GM18867 (cell line): ENCODE results near the gene PBXIP1.

ENCODE experiments used
- ATAC-seq: cut with Tn5 transposase; IDR thresholded peaks from one replicate; pipeline ENCODE4 v1.9.1; 2021; ENCODE audit warnings: mild to moderate bottlenecking, moderate library complexity; ENCODE audit not compliant: unreplicated experiment

The PBXIP1 gene

GRCh38 chr1:154973344-154974101 is 17.6 kb upstream of the PBXIP1 start:
- peak; percentile 14 for ATAC-seq

- ATAC-seq = no peak
These were observed 16.8 kb upstream of the PBXIP1 start for GRCh38 chr1:154972517-154973343.

DNA sequence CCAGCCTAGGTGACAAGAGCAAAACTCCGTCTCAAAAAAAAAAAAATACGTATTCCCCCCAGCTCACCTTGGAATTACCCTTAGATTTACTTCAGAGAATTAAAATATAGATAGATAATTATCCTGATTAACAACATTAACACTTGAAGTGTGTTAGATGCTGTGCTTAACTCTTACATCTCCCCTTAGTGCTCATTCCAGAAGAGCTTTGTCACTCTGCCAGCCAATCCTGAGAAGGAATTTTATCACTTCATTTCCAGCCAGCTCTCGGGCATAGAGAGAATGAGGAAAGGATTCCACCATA is 16.3 kb upstream of the PBXIP1 start:
- ATAC-seq = no peak

DNA sequence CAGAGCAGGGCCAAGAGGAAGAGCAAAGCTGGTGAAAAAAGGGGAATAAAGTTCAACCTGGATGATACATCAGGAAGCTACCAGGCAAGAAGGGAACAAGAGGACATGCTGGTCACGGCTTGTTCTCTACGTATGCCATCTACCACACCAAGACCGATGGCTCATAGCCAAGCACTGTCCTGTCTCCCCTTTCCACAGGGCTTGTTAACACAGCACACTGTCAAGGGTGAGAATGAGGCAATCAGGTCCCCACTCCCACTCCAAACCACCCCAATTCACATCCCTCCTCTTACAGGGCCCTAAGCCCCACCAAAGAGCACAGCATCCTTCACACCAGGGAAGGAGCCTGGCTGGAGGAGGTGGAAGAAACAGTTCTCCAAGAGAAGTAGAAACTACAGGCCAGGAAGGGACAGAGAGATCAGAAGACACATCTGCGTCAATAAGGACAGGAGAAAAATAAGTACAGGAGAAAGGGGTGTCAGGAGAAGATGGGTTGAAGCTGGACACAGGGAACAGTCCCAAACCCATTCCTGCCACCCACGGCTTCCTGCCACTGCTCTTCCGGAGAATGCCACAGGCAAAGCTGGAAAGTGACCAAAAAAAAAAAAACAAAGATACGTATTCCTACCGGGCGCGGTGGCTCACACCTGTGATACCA is 15.6 kb upstream of the PBXIP1 start:
- no peak for ATAC-seq

GRCh38 chr1:154970631-154971340 is 14.9 kb upstream of the PBXIP1 start, which contains the start of gene SHC1:
TSS of gene SHC1 (minus strand) at chr1:154970747. CDS start at chr1:154970526, 221 bp downstream.
- no peak for ATAC-seq

GRCh38 chr1:154969860-154970452 is 14.1 kb upstream of the PBXIP1 start:
- no peak for ATAC-seq

- no peak for ATAC-seq
These were observed 13.3 kb upstream of the PBXIP1 start for GRCh38 chr1:154969246-154969645.

GRCh38 chr1:154968731-154969130 is 12.8 kb upstream of the PBXIP1 start:
- no peak for ATAC-seq

GRCh38 chr1:154967331-154967950 is 11.5 kb upstream of the PBXIP1 start:
- no peak for ATAC-seq

- no peak for ATAC-seq
These were observed 10.2 kb upstream of the PBXIP1 start for GRCh38 chr1:154966111-154966510.

GRCh38 chr1:154964359-154964758 is 8.5 kb upstream of the PBXIP1 start:
- no peak for ATAC-seq

- ATAC-seq = no peak
These were observed 7.7 kb upstream of the PBXIP1 start for GRCh38 chr1:154963643-154964042.

DNA sequence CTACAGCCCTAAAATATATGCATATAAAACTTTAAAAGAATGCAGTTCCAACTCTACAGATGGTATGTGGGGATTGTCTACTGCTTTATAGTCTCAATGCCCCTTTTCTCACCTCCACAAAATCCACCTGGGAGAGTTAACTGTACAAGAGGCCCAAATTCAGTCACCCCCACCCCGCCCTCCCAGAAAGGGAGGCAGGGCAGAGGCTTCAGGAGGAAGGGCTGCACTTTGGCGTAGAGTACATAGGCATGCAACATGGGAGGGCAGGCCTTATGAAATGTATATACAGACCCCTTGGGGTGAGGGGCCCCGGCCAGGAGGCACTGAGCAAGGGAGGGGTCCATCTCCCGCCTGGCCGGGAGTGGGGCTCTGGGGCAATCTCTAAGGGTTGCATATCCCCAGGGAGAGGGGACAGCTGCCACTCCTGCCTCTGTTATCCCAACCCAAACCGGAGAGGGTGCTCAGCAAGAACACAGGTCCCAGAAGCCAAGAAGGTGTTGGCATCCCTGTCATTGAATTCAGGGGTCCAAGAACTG is 7.0 kb upstream of the PBXIP1 start:
- no peak for ATAC-seq

DNA sequence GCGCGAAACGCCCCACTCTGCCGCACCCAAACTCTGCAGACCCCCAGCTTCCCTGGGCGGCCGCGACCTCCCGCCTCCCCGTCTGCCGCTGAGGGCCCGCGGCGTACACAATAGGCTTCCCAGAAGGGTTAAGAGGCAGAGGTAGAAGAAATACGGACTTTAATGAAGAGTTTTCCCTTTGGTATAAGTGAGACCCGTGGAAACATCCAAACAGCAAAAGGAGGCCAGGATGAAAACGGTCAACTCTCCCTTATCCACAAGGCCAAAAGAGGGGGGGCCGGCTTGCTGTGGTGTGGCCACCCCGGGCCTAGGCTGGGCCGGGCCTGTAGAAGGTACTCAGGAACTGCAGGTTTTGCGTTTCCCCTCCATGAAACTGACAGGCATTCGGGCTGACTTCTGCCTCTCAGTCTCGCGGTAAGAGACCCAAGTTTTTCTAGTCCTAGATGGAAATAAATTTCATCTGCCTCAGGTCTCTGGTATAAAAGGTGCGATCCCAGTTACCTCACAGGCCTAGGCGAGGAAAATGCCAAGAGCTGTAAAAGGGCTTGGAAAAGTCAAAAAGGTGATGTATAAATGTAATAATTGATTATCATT is 6.4 kb upstream of the PBXIP1 start:
- ATAC-seq = no peak

DNA sequence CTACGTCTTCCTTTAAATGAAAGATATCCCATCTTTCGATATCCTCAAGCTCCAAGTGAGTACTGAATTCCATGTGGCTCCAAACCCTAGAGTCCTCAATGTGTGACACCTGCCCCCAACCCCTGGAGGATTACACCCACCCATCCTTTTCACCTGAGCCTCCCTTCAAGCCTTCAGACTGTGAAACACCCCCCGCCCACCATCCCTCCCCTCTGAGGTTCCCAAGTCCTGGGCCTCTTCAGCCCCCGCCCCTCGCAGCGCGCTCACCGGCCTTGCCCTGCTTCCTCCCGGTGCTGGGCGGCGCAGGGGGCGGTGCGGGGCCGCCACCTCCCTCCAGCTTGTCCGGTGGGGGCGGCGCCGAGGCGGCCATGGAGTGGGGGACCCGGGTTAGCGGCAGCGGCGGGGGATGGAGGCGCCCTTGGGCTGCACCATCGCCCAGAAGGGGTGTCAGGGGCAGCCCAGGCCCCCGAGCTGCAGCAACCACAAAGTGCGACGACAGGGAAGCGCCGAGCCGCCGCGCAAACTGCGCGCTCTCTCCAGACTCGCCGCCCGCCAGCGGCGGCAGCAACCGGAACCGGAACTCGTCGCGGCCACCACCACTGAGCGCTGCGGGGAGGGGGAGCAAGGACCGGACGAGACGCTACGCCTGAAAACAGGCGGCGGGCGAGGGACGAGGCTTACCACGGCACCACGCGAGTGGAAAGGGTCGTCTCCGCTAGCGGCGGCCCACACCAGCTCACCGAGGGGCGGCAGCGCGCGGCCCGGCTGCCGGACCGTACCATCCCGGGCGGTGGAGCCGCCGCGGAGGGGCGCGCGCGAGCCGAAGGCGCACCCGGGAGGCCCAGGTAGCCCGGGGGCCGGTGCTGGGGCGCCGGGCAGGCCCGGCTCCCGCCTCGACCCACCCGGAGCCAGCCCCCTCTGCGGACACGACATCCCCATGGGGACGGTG is 5.6 kb upstream of the PBXIP1 start, which contains the start of gene PYGO2:
Gene PYGO2, minus strand, starts transcription at position 576 of the 949 bp plus-strand sequence. Its CDS starts 206 bp downstream, at position 370.
- ATAC-seq = peak; percentile 66

GRCh38 chr1:154960446-154961136 is 4.7 kb upstream of the PBXIP1 start:
- ATAC-seq = no peak

- no peak for ATAC-seq
These were observed 3.5 kb upstream of the PBXIP1 start for GRCh38 chr1:154959426-154959780.
